Activated naive CD4-positive, alpha-beta T cell treated with anti-CD3 and anti-CD28 coated beads, Interleukin-2, amount 50 U/mL, for 16 hours (primary cell): Measurements from ENCODE around the gene FOXO6.

ENCODE experiments used
- DNase-seq: peaks from one replicate; pipeline ENCODE4 v3.0.0-alpha.2; 2020

Gene FOXO6

DNA sequence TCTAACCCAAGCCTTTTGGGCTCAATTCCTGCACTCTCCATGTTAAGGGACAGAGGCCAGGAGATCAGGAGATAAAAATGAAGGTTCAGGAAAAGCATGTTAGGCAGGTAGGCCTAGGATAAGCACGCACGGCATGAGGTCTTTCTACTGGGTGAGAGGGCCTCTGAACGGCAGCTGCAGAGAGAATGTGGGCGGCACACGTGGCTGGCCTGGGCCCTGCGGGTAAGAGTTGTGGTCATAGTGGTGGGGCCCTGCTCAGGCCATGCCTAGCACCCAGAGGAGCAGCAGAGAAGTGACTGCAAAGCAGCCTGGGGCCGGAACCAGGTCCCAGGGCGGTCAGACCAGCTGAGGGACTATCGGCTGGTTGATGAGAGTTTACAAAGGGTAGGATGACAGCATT, 7.5 kb upstream of the FOXO6 start:
- DNase-seq: no peak

DNA sequence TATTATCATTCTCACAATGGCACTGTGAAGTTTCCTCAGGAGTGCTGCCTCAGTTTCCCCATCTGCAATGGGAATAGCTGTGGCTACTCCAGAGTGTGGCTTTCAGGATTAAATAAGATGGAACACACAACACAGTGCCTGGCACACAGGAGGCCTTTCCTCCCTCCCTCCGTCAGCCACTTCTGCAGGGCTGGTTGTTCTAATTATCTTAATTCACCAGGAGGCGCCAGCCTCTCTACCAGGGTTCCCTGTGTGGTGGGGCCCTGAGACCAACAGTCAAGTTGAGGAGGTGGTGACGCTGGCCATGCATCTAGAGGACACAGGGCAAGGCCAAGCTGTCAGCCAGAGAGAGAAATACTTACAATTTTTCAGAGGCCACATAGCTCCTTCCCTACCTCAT, 6.3 kb upstream of the FOXO6 start:
- DNase-seq: no peak

DNA sequence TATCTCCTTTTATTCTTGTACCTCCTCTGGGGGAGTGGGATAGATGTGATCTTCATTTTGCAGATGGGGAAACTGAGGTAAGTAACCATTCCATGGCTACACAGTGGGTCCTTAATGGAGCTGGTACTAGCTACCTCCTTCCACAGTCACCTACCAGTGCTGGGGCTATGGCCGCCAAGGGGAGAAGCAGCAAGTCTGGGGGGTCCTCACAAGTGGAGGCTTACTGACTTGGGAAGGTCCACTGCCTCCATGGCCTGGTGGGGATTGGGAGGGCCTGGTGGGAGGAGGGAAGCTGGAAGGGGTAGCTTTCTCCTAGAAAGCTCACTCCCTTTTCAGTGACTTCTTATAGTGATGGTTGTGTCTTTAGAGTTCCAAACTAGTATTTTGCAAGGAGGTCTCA, 5.9 kb upstream of the FOXO6 start:
- DNase-seq: no peak

DNA sequence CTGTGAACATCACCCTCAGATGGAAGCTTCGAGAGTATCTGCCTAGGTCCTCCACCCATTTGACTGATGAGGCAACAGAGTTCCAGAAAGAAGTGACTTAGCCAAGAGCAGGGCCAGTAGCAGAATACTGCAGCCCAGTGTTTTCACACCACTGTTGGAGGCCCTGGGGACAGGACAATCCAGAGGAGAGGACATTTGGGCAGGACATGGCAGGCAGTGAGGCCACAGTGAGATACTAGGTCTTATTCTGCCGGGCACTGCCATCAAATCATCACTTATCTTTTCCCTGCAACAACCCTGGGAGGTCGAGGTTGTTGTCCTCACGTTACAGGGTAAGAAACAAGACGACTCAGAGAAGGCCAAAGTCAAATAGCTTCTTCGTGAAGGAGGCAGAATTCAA, 5.5 kb upstream of the FOXO6 start:
- no peak for DNase-seq

DNA sequence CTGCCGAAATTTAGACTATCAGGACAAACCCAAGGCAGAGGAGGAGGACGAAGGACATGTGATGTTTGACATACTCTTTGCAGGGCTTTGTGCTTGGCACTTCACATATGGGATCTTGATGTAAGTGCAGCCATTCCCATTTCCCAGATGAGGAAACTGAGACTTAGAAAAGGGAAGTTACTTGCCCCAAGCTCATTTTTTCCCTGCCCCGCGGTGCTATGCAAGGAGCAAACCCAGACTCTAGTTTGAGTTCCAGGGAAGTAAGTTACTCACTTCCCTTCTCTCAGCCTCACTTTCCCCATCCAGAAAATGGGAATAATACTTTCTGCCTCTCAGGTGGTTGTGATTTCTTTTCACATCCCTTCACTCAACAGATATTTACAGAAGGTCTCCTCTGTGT, 4.5 kb upstream of the FOXO6 start:
- no peak for DNase-seq

DNA sequence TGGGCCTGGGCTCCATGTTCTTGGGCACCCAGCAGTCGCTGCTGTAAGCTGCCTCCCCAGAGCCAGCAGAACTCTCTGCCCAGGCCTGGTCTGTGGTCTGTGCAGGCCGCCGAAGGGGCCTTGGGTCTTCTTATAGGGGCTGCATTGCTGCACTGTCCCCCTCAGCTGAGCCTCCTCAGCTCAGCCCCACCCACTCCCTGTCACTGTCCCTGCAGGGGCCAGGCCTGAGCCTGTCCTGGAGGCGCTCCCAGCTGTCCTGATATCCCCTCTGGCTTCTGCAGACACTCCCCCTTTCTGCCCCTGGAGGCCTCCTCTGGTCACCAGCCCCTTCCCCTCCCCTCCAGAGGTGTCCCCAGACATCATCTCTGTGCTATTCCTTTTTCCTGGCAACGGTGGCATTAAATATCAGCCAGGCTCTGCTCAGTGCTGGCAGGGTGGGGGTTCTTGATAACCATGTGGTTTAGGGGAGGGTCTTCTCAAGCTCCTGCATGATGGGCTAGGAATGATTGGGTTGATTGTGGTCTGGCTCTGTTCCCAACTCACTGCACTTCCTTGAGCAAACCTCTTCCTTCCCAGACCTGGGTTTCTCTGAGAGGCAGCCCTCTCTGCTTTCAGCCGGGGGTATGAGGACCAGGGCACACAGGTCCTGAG, 3.7 kb upstream of the FOXO6 start:
- no peak for DNase-seq

DNA sequence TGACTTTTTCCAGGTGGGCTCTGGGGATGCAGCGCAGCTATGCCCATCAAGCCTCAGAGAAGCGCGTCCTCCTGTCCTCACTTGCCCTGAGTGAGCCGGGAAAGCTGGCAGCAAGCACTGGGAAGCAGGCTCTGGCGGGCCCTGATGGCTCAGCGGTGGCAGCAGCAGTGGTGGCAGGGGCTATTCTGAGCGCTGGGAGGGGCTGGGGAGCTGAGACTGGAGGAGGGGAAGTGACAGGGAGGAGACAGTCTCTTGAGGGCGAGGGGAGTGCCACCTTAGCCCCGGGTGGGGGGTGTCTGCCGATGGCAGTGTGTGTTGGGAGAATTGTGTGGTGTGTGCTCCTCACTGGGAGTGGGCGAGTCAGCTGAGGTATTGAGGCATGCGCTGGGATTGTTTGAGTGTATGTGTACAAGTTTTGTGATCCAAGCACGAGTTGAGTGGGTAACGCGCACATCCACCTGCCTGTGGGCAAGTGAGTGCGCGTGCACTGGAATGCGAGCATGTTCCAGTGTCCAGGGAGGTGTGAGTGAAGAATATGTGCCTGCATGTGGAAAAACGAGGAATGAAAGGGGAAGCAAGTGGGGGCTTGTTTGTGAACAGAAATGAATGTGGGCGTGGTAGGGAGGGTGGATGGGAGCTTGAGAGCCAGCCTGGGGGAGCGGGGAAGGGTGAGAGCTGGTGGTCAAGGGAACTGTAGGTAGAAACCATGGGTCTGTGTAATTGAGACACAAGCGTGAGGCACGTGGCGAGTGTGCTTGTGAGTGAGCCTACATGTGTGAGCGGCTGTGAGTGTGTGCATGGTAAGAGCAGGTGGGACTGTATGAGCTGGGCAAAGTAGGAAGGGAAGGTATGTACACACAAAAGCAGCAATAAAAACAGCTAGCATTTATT, 2.9 kb upstream of the FOXO6 start:
- DNase-seq: no peak

DNA sequence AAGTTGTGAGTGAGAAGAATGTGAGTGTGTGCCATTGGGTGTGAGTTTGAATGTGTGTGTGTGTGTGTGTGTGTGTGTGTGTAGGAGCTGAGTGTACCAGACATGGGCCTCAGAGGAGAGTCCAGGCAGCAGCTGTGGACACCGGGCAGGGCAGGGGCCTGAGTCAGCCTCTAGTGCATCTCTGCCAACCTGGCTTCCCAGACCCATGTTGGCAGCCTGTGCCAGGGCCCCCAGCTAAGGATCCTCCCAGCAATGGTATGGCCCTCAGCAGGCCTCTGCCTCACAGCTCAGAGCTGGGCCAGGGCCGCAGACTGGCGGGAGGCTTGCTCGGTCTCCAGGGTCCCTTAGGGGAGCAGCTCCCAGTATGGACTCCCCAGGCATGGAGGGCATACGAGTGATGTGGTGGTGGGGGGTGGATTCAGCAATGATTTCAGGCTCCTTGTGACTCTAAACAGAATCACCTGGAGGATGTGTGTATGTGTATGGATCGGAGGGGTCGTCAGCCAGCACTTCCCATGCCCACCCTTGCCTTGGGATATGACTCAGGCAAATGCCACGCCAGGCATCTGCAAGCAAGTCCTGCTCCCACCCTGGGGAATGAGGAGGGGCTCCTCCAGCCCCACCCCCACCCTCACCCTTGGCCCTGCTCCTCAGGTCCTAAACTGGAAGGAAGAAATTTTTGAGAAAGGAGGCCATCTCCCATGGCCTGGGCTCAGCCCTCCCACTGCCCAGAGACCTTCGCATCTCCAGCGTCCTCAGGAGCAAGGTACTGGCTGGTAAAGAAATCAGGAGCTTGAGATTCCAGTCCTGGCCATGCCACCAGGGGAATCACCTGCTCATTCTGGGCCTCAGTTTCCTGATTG, 1.8 kb upstream of the FOXO6 start:
- no peak for DNase-seq

DNA sequence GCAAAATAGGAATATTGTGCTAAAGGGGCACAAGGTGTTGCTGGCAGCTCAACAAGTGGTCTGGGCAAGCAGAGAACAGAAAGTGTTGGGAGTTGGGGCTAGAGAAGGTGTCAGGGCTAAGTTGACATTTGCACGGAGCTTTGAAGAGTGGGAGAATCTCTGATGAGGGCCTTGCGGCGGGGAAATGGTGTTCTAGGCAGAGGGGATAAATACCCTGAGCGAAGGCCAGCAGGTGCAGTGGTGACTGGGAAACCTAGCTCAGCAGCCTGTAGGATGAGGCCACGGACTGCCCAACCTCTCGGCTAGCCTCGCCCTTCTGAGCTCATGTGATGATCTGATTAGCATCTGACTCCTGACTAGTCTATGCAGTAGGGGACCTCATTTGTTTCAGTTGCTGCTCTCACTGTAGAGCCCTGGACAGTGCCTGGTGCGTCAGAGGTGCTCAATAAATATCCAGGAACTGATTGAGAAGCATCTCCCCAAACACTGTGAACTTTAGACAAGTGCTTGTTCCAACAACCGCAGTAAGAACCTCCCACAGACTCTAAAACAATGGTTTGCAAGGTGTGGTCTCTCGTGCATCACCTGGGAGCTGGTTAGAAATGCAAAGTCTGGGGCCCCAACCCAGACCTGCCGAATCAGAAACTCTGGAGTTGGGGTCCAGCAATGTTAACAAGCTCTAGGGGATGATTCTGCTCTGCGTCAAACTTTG, 1.0 kb upstream of the FOXO6 start:
- no peak for DNase-seq

DNA sequence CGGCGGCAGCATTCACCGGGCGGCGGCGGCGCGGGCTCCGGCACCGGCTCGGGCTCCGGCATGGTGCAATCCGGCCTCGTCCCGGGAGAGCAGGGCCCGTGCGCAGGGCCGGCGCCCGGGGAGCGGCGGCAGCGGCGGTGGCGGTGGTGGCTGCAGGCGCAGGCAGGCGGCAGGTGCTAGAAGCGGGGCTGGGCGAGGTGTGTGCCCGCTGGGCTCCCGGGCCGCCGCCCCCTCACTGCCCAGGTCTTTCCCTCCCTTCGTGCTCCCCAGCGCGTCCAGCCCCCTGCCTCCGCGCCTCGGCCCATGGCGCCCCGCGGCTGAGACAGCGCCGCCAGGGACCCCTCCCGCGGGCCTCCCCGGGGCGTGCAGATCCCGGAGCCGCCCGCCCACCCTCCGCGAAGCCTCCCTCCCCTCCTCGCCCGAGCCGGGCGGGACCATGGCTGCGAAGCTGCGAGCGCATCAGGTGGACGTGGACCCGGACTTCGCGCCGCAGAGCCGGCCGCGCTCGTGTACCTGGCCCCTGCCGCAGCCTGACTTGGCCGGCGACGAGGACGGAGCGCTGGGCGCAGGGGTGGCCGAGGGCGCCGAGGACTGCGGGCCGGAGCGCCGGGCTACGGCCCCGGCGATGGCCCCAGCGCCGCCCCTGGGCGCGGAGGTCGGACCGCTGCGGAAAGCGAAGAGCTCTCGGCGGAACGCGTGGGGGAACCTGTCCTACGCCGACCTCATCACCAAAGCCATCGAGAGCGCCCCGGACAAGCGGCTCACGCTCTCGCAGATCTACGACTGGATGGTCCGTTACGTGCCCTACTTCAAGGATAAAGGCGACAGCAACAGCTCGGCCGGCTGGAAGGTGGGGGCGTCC, 492 bp downstream of the FOXO6 start:
- peak; percentile 38 for DNase-seq

DNA sequence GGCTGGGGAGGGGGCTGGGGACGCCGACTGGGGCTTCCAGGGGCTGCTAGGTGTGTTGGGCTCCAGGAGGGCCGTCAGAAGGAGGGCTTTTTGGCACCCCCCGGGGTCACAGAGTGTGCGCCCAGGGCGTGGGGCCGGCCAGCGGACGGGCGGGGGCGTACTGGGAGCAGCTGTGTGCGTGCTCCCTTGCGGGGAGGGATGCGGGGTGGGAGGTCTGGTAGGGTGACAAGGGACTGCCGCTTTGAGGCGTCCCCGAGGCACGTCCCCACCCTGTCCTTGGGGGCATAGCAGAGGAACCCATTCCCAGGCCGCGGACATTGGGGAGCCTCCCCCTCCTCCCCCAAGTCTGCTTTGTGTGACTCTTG, 1.1 kb downstream of the FOXO6 start:
- DNase-seq: no peak

DNA sequence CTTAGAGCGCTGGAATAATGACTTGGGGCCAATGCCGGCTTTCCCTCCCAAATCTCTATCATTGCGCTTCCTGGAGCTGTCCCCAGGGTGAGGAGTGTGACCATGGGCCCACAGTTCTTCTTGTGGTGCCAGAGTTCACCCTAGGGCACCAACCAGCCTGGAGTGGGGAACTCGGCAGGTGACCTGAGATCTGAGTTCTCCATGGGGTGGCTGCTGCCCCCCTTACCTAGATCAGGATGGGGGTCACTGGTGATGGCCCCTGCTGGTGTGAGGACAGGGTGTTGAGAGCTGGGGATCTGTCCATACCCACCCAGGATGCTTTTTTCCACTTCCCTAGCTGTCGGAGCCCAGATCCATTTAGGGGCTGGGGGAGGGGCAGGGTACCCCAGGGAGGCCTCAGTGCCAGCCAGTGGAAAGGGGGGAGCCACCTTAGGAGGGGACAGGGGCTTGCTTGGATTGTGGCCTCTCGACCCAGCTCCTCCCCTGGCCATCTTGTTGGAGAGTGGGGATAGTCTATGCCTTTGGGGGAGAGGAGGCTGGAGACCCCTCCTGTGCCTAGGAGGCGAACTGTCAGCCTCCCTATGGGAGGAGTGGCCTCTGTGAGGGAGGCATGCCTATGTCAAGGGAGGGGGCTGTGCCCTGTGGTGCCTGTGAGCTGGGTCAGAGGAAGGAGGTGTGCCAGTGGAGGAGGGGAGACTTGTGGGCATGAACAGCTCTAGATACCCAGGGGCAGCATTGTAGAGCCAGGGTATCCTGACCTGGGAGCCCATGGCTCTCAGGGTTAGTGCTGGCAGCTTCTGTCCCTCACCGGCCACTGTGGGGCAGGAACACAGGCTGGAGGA, 1.7 kb downstream of the FOXO6 start:
- no peak for DNase-seq

DNA sequence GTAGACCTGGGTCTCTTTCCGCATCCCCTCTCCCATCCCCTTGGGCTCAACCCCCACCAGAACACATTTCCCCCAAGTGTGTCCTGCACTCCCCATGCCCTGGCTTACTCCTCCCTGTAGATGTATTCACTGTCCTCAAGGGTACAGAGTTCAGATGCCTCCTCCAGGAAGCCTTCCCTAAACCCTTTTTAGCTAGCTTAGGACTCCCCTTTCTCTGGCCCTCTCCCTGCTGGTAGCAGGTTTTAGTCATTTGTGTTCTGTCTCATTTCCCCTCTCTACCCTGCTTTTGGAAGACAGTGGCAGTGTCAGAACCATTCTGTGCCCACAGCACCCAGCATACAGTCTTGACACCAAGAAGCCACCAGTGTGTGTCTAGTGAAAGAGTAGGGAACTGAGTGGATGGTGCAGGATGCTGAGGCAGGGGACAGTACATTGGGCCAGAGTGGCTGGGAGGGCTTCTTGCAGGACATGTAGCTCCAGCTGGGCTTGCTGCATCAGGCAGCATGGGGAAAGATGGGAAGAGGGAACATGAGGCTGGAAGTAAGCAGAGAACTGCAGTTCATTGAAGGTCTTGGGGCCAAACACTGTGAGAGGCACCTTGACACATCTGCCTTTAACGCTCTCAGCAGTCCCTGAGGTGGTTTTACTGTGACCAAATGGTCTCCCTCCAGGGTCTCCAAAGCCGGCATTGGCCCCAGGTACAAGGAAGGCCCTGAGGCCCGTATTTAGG, 2.5 kb downstream of the FOXO6 start:
- no peak for DNase-seq

DNA sequence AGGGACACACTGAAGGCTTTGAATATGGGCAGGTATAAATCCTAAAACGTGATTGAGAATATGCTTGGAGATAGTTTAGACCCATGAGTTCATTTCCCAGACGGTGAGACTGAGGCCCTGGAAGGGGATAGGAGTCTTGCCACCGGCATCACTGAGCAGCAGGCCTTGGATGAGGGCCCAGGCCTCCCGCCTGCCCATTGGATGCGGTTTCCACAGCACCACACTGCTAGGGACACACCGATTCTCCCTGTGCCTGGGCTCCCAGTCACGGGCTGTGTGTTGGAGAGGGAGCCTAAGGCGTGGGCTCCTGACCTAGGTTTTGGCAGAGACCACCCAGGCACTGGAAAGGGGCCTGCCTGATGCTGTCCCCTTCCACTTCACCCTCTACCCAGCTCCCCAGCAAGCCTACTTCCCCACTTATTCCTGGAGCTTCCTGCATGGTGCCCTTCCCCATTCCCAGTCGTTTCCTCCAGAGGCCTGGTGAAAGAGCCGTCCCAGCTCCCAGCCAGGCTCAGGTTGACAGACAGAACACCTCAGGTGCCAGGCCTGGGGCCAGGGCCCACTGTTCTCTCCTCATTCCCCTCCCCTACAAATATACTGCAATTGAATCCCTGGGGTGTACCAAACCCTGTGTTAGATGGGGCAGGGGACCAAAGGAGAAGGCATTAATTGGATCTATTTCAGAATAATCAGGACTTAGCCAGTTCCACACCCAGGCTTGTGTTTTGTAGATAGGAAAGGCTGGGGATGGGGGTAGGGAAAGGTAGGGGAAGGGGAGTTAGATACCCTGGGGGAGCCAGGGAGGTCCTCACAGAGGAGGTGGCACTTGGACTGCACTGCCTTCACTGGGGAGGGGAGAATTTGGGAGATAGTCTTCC, 3.4 kb downstream of the FOXO6 start:
- DNase-seq: no peak

DNA sequence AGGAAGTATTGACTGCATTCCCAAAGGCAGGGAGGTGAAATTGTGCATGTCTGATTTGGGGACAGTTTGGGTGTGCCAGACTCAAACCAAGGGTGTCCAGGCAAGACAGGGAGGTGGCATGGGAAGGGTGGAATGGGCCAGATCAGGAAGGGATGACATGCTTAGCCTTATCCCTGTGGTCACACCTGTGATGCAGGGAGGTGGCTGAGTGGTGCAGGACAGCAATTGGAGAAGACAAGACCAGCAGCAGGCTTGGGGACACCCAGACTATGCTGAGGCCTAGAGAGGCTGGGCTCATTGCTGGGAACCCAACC, 4.0 kb downstream of the FOXO6 start:
- no peak for DNase-seq

DNA sequence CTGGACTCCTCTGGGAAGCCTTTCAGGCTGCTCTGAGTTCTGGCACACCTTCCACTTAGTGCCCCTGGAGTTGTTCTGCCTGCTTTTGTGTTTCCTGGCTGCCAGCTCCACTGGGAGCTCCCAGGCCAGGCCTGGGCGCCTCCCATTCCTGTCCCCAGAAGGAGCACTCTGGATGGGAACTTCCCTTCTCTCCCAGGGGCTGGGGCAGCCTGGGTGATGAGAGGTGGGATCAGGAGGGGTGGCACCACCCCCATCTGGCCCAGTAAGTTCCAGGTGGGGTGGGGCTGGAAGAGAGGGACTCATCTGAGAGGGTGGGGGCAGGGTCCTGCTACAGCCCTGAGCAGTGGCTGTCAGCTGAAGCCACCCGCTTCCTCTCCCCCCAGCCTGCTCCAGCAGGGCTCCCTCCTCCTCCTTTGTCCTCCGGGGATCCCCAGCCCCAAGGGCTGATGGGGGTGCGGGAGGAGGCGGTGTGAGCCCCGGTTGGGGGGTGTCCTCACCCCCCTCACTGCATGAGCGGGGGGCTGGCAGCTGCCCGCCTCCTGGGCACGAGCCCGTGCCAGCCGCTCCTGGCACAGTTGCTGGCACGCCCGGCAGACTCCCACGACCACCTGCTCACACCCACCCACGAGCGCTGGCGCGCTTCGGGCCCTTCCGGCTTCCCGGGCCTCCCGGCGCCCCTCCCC, 4.7 kb downstream of the FOXO6 start:
- DNase-seq: peak; percentile 20

DNA sequence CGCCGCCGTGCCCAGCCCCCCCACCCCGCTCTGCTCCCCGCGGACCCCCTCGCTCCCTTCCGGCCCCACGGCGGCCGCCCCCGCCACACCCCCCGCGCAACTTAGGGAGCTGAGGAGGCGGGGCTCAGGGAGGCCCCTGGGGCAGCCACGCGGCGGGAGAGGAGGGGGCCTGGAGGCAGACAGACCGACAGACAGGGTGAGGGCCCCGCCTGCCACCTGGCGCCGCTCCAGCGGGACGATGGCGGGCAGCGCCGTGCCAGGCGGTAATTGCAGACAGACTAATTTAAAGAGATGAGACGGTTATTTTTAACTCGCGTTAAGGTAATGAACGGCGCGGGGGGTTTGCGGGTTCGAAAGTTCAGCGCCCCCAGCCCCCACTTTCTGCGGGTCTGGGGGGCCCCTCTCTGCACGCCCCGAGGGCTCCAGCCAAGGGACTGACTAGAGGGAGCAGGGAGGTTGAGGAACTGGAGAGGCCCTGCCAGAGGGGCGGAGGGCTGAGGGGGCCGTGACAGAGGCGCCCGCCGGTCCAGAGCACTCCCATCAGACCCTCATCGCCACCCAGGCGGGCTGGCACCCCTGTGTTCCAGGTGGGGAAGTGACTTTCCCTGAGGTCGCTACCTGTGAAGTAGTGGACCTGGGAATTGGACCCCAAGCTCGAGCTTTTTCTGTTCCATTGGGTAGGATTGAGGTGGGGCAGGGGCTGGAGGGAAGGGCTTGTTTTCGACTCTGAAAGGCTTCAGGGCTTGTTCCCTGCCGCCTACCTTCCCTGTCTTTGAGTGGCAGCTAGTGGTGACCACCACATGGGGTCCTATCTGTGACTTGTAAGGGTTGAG, 5.4 kb downstream of the FOXO6 start:
- DNase-seq: peak; percentile 50

DNA sequence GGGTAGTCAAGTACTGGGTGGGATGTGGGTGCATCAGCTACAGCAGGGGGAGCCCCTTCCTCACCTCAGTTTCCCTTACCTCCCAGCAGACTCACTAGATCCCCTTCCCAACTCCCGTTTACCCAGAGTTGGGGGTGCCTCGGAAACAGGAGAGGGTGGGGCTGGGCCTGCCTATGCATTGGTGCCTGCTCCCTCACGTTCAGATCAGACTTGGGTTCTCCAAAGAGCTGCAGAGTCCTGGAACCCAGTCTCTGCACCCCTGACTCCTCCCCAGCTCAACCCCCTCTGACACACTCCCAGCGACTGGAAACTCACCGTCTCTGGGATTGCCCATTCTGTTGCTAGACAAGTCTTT, 6.0 kb downstream of the FOXO6 start:
- no peak for DNase-seq
